ENCODE measurements around the gene ZNF784. TPM values are rescaled to one million over a fixed set of nuclear protein-coding genes. Genes with fewer than 3 reads are reported as not detected.

The ZNF784 gene
- total and polyA plus RNA-seq, 2 of the 13 experiments (the other 11 are each of a cell fraction or from before 2014, with no cell fraction given): 4.1 to 4.2 TPM

GRCh38 chr19:55653651-55654322 lies 29.4 kb upstream of the ZNF784 start (continued):
- peak; percentile 86 for TF ChIP-seq ZNF687 (CRISPR knock-in tag; IDR thresholded peaks at IDR 0.05)
- peak; percentile 92 for TF ChIP-seq TARDBP (CRISPR knock-in tag; IDR thresholded peaks at IDR 0.05)
- no peak for TF ChIP-seq SCMH1 (CRISPR knock-in tag; IDR thresholded peaks at IDR 0.05; ENCODE audit: borderline replicate concordance)
- no peak for TF ChIP-seq NKX3-1 (CRISPR knock-in tag; IDR thresholded peaks at IDR 0.05)
- peak; percentile 82 for TF ChIP-seq HNF1B (CRISPR knock-in tag; IDR thresholded peaks at IDR 0.05)
- no peak for TF ChIP-seq SMAD9 (CRISPR knock-in tag; IDR thresholded peaks at IDR 0.05)
- no peak for TF ChIP-seq ZBTB44 (CRISPR knock-in tag; IDR thresholded peaks at IDR 0.05)
- peak; percentile 90 for TF ChIP-seq PHF21A (CRISPR knock-in tag; IDR thresholded peaks at IDR 0.05)
- TF ChIP-seq PBX2 (CRISPR knock-in tag; IDR thresholded peaks at IDR 0.05): no peak
- TF ChIP-seq ZNF619 (CRISPR knock-in tag; IDR thresholded peaks at IDR 0.05): peak; percentile 70
- no peak; the same call in 1 of the 2 replicates for TF ChIP-seq ZNF816 (CRISPR knock-in tag; IDR thresholded peaks at IDR 0.05; ENCODE audit: borderline replicate concordance)
- TF ChIP-seq ZNF570 (CRISPR knock-in tag; IDR thresholded peaks at IDR 0.05; ENCODE audit: borderline replicate concordance): no peak
- no peak for TF ChIP-seq RERE (CRISPR knock-in tag; IDR thresholded peaks at IDR 0.05; ENCODE audit: low read depth)
- TF ChIP-seq ZNF343 (CRISPR knock-in tag; IDR thresholded peaks at IDR 0.05): no peak
- TF ChIP-seq SOX5 (CRISPR knock-in tag; IDR thresholded peaks at IDR 0.05; ENCODE audit: borderline replicate concordance): no peak; the same call in 1 of the 2 replicates

Data from HepG2 (cell line).